Measurements from ENCODE around the gene KCNMA1.
"Not testable (repeated sequence)": the region's sequence is repeated elsewhere in the genome, so short reads cannot be mapped to it uniquely, and the experiment has no call there.

Gene KCNMA1

GRCh38 chr10:77637532-77638320 lies at the start of gene KCNMA1:
Gene KCNMA1, minus strand, starts transcription at chr10:77637808.
- no peak for FAIRE-seq

GRCh38 chr10:77686650-77687417 lies 49.2 kb upstream of the KCNMA1 start:
- no peak for FAIRE-seq

DNA sequence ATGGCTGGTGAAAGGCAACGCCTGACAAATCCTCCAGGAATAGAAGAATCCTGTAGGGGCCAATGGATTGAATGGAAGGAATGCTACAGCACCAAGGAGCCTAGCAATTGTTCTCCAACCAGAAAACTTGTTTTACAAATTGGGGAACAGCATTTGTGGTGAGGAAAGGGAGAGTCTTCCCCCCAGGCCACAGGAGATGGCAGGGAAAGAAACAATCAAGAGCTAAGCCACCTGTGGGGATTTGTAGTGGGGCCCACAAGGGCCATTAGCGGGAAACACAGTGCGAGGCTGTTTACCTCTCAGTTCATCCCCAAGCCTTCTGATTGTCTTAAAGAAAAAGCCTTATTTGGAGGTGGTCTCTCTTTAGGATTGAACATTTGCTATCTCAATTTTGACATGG lies 48.5 kb upstream of the KCNMA1 start:
- FAIRE-seq, result no peak

- FAIRE-seq, result no peak
Observed at GRCh38 chr10:77685432-77685831, 47.8 kb upstream of the KCNMA1 start.

GRCh38 chr10:77683088-77683432 lies 45.5 kb upstream of the KCNMA1 start:
- not testable (repeated sequence) for FAIRE-seq

- no peak for FAIRE-seq
Observed at GRCh38 chr10:77682393-77683087, 44.9 kb upstream of the KCNMA1 start.

DNA sequence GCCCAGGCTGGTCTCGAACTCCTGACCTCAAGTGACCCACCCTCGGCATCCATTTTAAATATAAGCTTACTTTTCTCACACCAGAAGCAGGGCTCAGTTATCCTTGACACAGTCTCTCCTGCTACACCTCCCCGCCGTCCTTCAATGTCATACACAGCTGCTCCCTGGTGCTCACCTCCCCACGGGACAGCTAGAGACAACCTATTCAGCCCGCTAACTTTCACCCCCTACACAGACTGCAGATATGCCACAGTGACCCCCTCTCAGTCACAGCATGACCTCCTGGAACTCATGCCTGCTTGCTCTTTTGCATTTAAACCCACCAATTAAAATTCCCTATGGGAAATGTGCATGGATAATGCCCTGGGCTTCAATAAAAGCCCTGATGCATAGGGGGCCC lies 44.2 kb upstream of the KCNMA1 start:
- FAIRE-seq, result no peak

GRCh38 chr10:77680811-77681210 lies 43.2 kb upstream of the KCNMA1 start:
- no peak for FAIRE-seq

- no peak for FAIRE-seq
Observed at GRCh38 chr10:77680065-77680464, 42.5 kb upstream of the KCNMA1 start.

DNA sequence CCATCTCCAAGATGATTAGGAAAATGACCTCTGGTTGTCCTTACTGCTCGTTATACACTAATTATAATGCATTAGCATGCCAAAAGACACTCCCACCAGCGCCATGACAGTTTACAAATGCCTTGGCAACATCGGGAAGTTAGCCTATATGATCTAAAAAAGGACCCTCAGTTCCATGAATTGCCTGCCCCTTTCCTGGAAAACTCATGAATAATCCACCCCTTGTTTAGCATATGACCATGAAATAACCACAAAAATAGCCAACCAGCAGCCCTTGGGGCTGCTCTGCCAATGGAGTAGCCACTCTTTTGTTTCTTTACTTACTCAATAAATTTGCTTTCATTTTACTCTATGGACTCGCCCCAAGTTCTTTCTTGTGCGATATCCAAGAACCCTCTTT lies 41.6 kb upstream of the KCNMA1 start:
- no peak for FAIRE-seq

GRCh38 chr10:77678146-77678545 lies 40.5 kb upstream of the KCNMA1 start:
- no peak for FAIRE-seq

GRCh38 chr10:77675347-77675746 lies 37.7 kb upstream of the KCNMA1 start:
- no peak for FAIRE-seq

- no peak for FAIRE-seq
Observed at GRCh38 chr10:77673515-77674140, 36.0 kb upstream of the KCNMA1 start.

- FAIRE-seq, result no peak
Observed at GRCh38 chr10:77673101-77673500, 35.5 kb upstream of the KCNMA1 start.

- no peak for FAIRE-seq
Observed at GRCh38 chr10:77671594-77672252, 34.1 kb upstream of the KCNMA1 start.

DNA sequence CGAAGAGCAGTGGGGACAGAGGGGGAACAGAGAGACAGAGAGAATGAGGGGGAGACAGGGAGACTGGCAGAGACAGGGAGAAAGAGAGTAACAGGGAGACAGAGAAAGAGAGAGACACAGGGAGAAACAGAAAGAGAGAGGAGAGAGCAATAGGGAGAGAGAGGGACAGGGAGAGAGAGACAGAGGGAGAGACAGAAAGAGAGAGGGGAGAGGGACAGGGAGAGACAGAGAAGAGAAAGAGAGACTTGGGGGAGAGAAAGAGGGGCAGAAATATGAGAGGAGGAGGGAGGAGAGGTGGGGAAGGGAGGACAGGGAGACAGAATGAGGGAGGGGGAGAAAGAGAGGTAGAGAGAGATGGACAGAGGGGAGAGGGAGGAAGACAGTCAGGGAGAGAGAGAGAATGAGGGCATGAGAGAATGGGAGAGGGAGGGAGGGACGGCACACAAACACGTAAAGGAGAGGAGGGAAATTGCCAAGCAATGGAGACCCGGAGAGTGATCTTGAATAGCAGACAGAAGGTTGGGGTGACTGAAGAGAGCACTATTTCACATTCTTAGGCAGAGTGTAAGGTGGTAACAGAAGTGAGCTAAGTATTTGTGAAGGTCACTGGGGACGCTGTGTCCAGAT lies 33.3 kb upstream of the KCNMA1 start:
- FAIRE-seq, result no peak

DNA sequence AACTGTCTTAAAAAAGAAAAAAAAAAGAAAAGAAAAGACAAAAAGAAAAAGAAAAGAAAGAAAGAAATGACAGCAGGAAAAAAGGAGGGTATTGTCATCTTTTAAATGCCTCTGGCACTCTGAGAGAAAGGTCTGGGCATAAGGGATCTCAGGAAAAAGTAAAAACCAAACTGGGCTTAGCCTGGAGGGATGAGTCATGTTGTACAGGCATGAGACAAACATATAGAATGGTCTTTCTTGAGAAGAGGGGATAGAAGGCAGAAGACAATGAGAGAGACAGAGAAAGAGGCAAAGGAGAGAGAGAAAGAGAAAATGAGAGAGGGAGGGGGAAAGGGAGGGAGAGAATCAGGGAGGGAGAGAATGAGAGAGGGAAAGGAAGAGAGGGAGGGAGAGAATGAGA lies 32.3 kb upstream of the KCNMA1 start:
- FAIRE-seq, result no peak

DNA sequence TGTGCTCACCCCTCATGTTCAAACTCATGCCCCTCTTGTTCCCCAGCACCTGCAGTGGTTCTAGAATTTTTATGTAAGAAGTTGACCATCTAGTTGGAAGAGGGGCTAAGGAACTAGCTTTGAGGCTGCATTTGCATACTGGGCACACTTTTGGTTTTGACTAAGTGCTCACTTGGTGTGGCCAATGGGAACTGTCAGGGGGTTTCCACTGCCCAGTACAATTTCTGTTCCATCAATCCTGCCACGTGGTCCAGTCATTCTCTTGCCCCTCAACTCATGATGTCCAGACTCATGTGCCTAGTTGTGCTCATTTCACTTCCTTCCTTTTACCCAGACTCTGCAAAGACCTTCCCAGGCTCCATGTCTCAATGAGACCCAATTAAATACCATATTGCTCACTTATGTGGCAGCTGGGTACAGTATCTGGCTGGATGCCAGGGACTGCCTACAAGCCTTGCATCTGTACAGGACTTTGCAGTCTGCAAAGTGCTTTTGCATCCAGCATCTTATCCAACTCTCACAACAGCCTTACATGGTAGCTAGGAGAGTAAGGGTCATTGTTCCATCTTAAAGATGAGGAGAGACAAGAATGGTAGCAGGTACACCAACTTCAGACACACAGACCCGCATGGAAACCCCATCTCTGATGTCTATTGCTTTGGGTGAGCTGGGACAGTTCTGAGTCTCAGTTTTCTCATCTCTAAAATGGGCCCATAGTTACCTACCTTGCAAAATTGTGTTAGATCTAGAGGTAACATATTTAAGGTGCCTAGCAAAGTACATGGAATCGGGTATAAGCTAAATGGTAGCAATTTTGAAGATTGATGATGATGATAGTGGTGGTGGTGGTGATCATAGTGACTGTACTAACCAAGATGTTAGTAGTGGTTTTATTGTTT lies 30.1 kb upstream of the KCNMA1 start:
- no peak for FAIRE-seq

DNA sequence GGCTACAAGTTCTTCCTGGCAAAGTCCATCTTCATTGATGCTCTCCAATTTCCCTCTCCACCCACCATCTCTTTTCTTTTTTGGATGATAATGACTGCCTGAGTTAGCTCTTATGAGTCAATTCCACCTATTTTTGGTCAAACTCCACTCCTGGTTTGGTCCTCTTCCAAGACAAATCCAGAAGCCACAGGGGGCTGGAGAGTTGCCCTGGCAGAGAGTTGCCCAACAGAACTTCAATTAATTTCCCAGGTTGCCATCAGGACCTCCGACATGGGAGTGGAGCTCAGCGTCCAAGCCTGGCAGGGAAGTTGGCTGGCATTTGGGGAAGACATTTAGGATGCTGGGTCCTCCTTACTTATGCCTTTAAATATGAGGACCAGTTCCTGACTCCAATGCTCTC lies 29.2 kb upstream of the KCNMA1 start:
- FAIRE-seq, result no peak

DNA sequence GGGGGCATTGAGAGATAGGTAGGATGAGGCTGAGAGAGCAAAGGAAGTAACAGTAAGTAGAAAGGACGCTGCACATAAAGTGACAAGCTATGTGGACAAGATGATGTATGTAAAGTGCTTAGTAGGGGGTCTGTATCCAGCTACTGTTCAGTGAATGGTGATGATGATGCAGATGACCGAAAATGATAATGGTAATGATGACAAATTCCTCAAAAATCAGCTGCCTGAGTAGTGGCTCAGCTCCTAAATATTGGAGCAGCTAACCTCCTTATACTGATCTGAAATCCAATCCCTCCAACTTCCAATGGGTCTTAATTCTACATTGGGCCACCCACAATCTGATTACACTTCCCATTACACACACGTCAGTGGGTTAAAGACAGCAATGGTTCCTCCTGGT lies 27.1 kb upstream of the KCNMA1 start:
- FAIRE-seq, result no peak

GRCh38 chr10:77664008-77664407 lies 26.4 kb upstream of the KCNMA1 start:
- FAIRE-seq, result no peak

Data from colon (tissue), 2 donors.